B cell (primary cell): ENCODE measurements around the gene GIPC3. TPM values are rescaled to one million over a fixed set of nuclear protein-coding genes. Genes with fewer than 3 reads are reported as not detected.

Experiments used
- ATAC-seq: fragments of 200-7000 bp; cut with Tn5 transposase; one replicate; pipeline ENCODE4 v1.10.0; 2021; ENCODE audit warnings: low read depth, mild to moderate bottlenecking, moderate number of reproducible peaks, moderate library complexity
- CTCF ChIA-PET: fragments of 350-600 bp; sonication (Branson Sonifier 250); formaldehyde crosslinking; loops from one replicate; lab custom pipeline; 2021; ENCODE audit warnings: antibody characterized with exemption, inconsistent platforms; lab: Charles Lee
- POLR2A ChIA-PET: fragments of 350-600 bp; sonication (Branson Sonifier 250); formaldehyde crosslinking; loops from one replicate; lab custom pipeline; 2021; ENCODE audit warnings: antibody characterized with exemption; lab: Charles Lee
- DNase-seq: peaks from one replicate; pipeline ENCODE4 v3.0.0; 2013
- H2AFZ ChIP-seq: 2 replicates; pipeline ENCODE4 v1.6.1; 2012; ENCODE audit warnings: mild to moderate bottlenecking, low read depth, low read length; ENCODE audit not compliant: insufficient read depth, poor library complexity, severe bottlenecking
- H3K27ac ChIP-seq, 2 donors: 1 replicate in 1 of 2; 2 replicates in 1 of 2; pipeline ENCODE4 v1.5.1; 2012 to 2013; ENCODE audit warnings: low read length in 2 of 2, mild to moderate bottlenecking in 2 of 2, moderate library complexity in 1 of 2
- H3K27me3 ChIP-seq, 4 experiments: fragments of 200-600 bp in 1 of 4; sonication (generic) in 1 of 4; replicated peaks in 1 of 4; 1 replicate in 2 of 4; 2 replicates in 2 of 4; pipeline versions ENCODE4 v1.6.1 to v1.7.0; 2013 to 2016; ENCODE audit warnings: low read length in 3 of 4, mild to moderate bottlenecking in 2 of 4, mixed read lengths in 1 of 4, moderate library complexity in 1 of 4; ENCODE audit not compliant: insufficient read depth in 4 of 4, control insufficient read depth in 3 of 4; ENCODE audit errors: control extremely low read depth in 1 of 4
- H3K36me3 ChIP-seq, 2 experiments: replicated peaks in 1 of 2; 1 replicate in 1 of 2; 2 replicates in 1 of 2; pipeline versions ENCODE4 v1.6.1 to v1.7.1; 2013; ENCODE audit warnings: low read length in 1 of 2; ENCODE audit not compliant: insufficient read depth in 2 of 2, control insufficient read depth in 1 of 2; ENCODE audit errors: control extremely low read depth in 1 of 2, extremely low read depth in 1 of 2
- H3K4me1 ChIP-seq, 2 donors: fragments of 200-600 bp in 1 of 2; sonication (generic) in 1 of 2; 1 replicate in 1 of 2; 2 replicates in 1 of 2; pipeline versions ENCODE4 v1.5.1 to v1.6.1; 2013 to 2017; ENCODE audit warnings: low read length in 2 of 2; ENCODE audit not compliant: control insufficient read depth in 2 of 2, insufficient read depth in 2 of 2
- H3K4me2 ChIP-seq: replicated peaks from 2 replicates; pipeline ENCODE3; 2012; ENCODE audit warnings: mild to moderate bottlenecking, low read depth, low read length; ENCODE audit not compliant: poor library complexity, severe bottlenecking
- H3K4me3 ChIP-seq, 5 experiments: fragments of 200-600 bp in 1 of 5; sonication (generic) in 1 of 5; 1 replicate in 3 of 5; 2 replicates in 2 of 5; pipeline versions ENCODE4 v1.5.1 to v1.7.0; 2011 to 2016; ENCODE audit warnings: low read length in 4 of 5, mild to moderate bottlenecking in 4 of 5, low read depth in 2 of 5, control low read depth in 1 of 5, moderate library complexity in 1 of 5; ENCODE audit not compliant: insufficient read depth in 1 of 5; ENCODE audit errors: control extremely low read depth in 1 of 5, extremely low read depth in 1 of 5
- H3K79me2 ChIP-seq: fragments of 200-600 bp; sonication (generic); one replicate; pipeline ENCODE4 v1.6.0; 2016; ENCODE audit warnings: low read length; ENCODE audit not compliant: control insufficient read depth, insufficient read depth
- H3K9ac ChIP-seq: fragments of 200-600 bp; sonication (generic); 2 replicates; pipeline ENCODE4 v1.6.1; 2017; ENCODE audit warnings: mild to moderate bottlenecking, low read length, moderate library complexity
- H3K9me3 ChIP-seq, 3 donors: one replicate each; pipeline versions ENCODE4 v1.6.1 to v1.7.1; 2013; ENCODE audit warnings: low read length in 2 of 3; ENCODE audit not compliant: control insufficient read depth in 2 of 3, insufficient read depth in 1 of 3; ENCODE audit errors: control extremely low read depth in 1 of 3
- H4K20me1 ChIP-seq: 2 replicates; pipeline ENCODE4 v1.6.0; 2012; ENCODE audit warnings: mild to moderate bottlenecking, low read length; ENCODE audit not compliant: insufficient read depth, control insufficient read depth, poor library complexity, severe bottlenecking
- H3K27ac Mint-ChIP-seq: one replicate; pipeline ENCODE4 v1.8.0; 2021; ENCODE audit warnings: mixed read lengths
- H3K27me3 Mint-ChIP-seq: one replicate; pipeline ENCODE4 v1.8.0; 2021; ENCODE audit warnings: mixed read lengths
- H3K4me1 Mint-ChIP-seq: one replicate; pipeline ENCODE4 v1.8.0; 2021; ENCODE audit warnings: mixed read lengths
- H3K4me3 Mint-ChIP-seq: one replicate; pipeline ENCODE4 v1.8.0; 2021; ENCODE audit warnings: mixed read lengths
- H3K9me3 Mint-ChIP-seq: one replicate; pipeline ENCODE4 v1.8.0; 2022; ENCODE audit warnings: mixed read lengths; ENCODE audit not compliant: insufficient read depth
- EZH2 ChIP-seq: IDR thresholded peaks from 2 replicates; pipeline ENCODE4 v1.6.1; 2012; ENCODE audit warnings: borderline replicate concordance, low read depth, mild to moderate bottlenecking, moderate library complexity, low read length; ENCODE audit not compliant: insufficient read depth, poor library complexity, severe bottlenecking
- WGBS: methylation state at CpG from one replicate; pipeline ENCODE4 v1.1.5; 2013; ENCODE audit warnings: missing lambda C conversion rate; ENCODE audit not compliant: insufficient coverage; 5-methylcytosine and 5-hydroxymethylcytosine counted together
- intact Hi-C: fragments of 100-400 bp; cut with micrococcal nuclease; formaldehyde crosslinking; loops from one replicate; pipeline ENCODE4 v1.10.0; 2022
- polyA plus RNA-seq: library from polyadenylated mRNA; depleted of rRNA; stranded (reverse); fragments of >200 nt; gene quantifications from 2 replicates; pipeline ENCODE4 v1.2.3, GENCODE V29; 2012
- total RNA-seq, 2 donors: library from RNA; stranded (reverse); fragments of 120-200 nt in 1 of 2; gene quantifications; 1 replicate in 1 of 2; 2 replicates in 1 of 2; pipeline versions ENCODE4 v1.2.3 to v1.2.4, GENCODE V29; 2013 to 2022
- TF ChIP-seq, protein P1 (sequence below): fragments of 200-600 bp; IDR thresholded peaks from one replicate; pipeline ENCODE4 v1.8.0; 2022; ENCODE audit warnings: antibody characterized with exemption, mild to moderate bottlenecking

The GIPC3 gene
- total and polyA plus RNA-seq, 2 donors (not counting 1 experiment from before 2014, with no cell fraction given), result 0.47 to 0.48 TPM

DNA sequence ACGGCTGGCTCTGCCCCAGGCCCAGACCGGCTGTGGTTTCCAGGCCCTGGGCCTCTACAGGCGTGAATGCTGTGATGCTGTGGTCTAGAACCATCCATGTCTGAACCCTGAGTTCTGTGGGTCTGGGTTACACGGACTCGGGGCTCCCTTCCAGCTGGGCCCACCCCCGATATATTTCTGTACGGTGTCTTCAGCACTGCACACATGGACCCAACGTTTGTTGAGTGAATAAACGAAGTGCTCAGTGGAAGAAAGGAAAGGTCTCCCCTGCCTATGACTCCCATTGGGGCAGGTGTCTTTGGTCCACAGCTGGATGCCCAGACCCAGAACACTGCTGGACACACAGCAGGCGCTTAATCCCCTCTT is 39.6 kb upstream of the GIPC3 start:
- Histone ChIP-seq H3K27me3 (no peaks in the 10 kb centered on the region), H3K4me3 (no peak overlapping the region), H3K9me3 (no peaks in the 10 kb centered on the region), H4K20me1 (peaks cover 50% of the 10 kb centered on the region), H3K4me2 (no peak overlapping the region), H3K9ac (no peak overlapping the region), H3K36me3 (peaks cover 0 to 41% of the 10 kb centered on the region in 2 experiments), H3K27ac (no peak overlapping the region), H2AFZ (no peak overlapping the region), H3K79me2 (peaks cover 7% of the 10 kb centered on the region), H3K4me1 (no peaks in the 10 kb centered on the region)
- Mint-ChIP-seq H3K27me3 (no peaks in the 10 kb centered on the region), H3K27ac (no peak overlapping the region), H3K4me3 (no peak overlapping the region), H3K9me3 (no peaks in the 10 kb centered on the region), H3K4me1 (peaks cover 8% of the 10 kb centered on the region)
- 83% methylated on average over 10 of the region's 10 CpGs for WGBS
- TF ChIP-seq, protein P1, sequence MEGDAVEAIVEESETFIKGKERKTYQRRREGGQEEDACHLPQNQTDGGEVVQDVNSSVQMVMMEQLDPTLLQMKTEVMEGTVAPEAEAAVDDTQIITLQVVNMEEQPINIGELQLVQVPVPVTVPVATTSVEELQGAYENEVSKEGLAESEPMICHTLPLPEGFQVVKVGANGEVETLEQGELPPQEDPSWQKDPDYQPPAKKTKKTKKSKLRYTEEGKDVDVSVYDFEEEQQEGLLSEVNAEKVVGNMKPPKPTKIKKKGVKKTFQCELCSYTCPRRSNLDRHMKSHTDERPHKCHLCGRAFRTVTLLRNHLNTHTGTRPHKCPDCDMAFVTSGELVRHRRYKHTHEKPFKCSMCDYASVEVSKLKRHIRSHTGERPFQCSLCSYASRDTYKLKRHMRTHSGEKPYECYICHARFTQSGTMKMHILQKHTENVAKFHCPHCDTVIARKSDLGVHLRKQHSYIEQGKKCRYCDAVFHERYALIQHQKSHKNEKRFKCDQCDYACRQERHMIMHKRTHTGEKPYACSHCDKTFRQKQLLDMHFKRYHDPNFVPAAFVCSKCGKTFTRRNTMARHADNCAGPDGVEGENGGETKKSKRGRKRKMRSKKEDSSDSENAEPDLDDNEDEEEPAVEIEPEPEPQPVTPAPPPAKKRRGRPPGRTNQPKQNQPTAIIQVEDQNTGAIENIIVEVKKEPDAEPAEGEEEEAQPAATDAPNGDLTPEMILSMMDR, result no peak
- no peak for TF ChIP-seq EZH2
- DNase-seq (no peak), ATAC-seq (no peak)
- CTCF ChIA-PET, result interaction anchor here (0.9 to 5.4 kb wide), 11 partner anchors 8 to 159 kb away, joined by 3 to 47 read pairs (median 3); partner anchors contain the start of gene MFSD12
- POLR2A ChIA-PET, result interaction anchor here (0.6 kb wide), 1 partner anchor 240 kb away, joined by 7 read pairs; no protein-coding TSS in a partner anchor
- intact Hi-C loops, result loop anchor here (1.0 kb wide), 2 partner anchors 73 to 161 kb away; no protein-coding TSS in a partner anchor

DNA sequence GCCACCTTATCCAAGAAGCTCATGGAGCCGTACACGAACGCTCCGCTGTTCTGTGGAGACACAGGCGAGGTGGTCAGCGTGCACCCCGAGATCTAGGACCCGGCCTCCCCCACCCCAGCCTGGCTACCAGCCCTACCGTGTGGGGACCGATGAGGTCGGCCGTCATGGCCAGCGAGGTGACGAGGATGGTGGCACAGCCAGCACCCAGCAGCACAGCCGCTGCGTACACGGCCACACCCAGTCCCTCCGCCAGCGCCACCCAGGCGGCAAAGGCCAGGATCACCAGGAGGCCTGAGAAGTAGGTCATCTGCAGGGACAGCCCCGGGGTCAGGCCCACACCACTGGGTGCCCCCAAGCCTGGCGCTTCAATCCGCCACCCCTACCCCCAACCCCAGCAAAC is 39.2 kb upstream of the GIPC3 start:
- CTCF ChIA-PET, result interaction anchor here (0.6 to 5.4 kb wide), 7 partner anchors 8 to 83 kb away, joined by 3 to 47 read pairs (median 3); partner anchors contain the start of genes CACTIN and MFSD12
- Histone ChIP-seq H3K79me2 (peaks cover 11% of the 10 kb centered on the region), H3K4me1 (no peaks in the 10 kb centered on the region), H4K20me1 (peaks cover 54% of the 10 kb centered on the region), H3K9me3 (no peaks in the 10 kb centered on the region), H3K27ac (no peak overlapping the region), H3K4me2 (no peak overlapping the region), H3K9ac (no peak overlapping the region), H3K36me3 (peaks cover 0 to 41% of the 10 kb centered on the region in 2 experiments), H3K4me3 (no peak overlapping the region), H3K27me3 (no peaks in the 10 kb centered on the region), H2AFZ (no peak overlapping the region)
- Mint-ChIP-seq H3K4me3 (no peak overlapping the region), H3K27me3 (no peaks in the 10 kb centered on the region), H3K27ac (no peak overlapping the region), H3K4me1 (peaks cover 11% of the 10 kb centered on the region), H3K9me3 (no peaks in the 10 kb centered on the region)
- POLR2A ChIA-PET, result interaction anchor here (0.6 kb wide), 1 partner anchor 240 kb away, joined by 7 read pairs; no protein-coding TSS in a partner anchor
- ATAC-seq (no peak), DNase-seq (no peak)
- intact Hi-C loops, result no loop called here
- TF ChIP-seq, protein P1, result no peak
- no peak for TF ChIP-seq EZH2
- 98% methylated on average over 22 of the region's 23 CpGs for WGBS
